Mesendoderm (in vitro differentiated cells): ENCODE data around the gene IPCEF1.

Experiments used
- DNase-seq: peaks from one replicate; pipeline ENCODE4 v3.0.0; 2013
- H2AK5ac ChIP-seq: 2 replicates; pipeline ENCODE4 v1.6.1; 2013; ENCODE audit warnings: low read length, inconsistent platforms
- H2BK120ac ChIP-seq: 2 replicates; pipeline ENCODE4 v1.6.1; 2013; ENCODE audit warnings: low read depth, mild to moderate bottlenecking, low read length, moderate library complexity, mixed read lengths
- H2BK15ac ChIP-seq: replicated peaks from 2 replicates; pipeline ENCODE4 v1.6.1; 2013; ENCODE audit warnings: low read depth, mild to moderate bottlenecking, moderate library complexity
- H2BK5ac ChIP-seq: 2 replicates; pipeline ENCODE4 v1.6.1; 2013; ENCODE audit warnings: low read length, inconsistent platforms
- H3K18ac ChIP-seq: 2 replicates; pipeline ENCODE4 v1.6.1; 2013; ENCODE audit warnings: mild to moderate bottlenecking, low read length, mixed read lengths
- H3K23ac ChIP-seq: one replicate; pipeline ENCODE4 v1.6.1; 2013; ENCODE audit warnings: low read length
- H3K27ac ChIP-seq: 2 replicates; pipeline ENCODE4 v1.5.1; 2013; ENCODE audit warnings: low read depth, mild to moderate bottlenecking, inconsistent platforms, low read length, moderate library complexity
- H3K27me3 ChIP-seq: 2 replicates; pipeline ENCODE4 v1.6.1; 2013; ENCODE audit warnings: low read length, control low read depth, mild to moderate bottlenecking, inconsistent platforms; ENCODE audit not compliant: insufficient read depth, poor library complexity
- H3K36me3 ChIP-seq: 2 replicates; pipeline ENCODE4 v1.6.1; 2013; ENCODE audit warnings: low read length, inconsistent platforms; ENCODE audit not compliant: control insufficient read depth, insufficient read depth
- H3K4ac ChIP-seq: one replicate; pipeline ENCODE4 v1.6.1; 2013; ENCODE audit warnings: low read depth, mild to moderate bottlenecking, low read length, moderate library complexity
- H3K4me1 ChIP-seq: 2 replicates; pipeline ENCODE4 v1.6.1; 2013; ENCODE audit warnings: low read depth, low read length, inconsistent platforms; ENCODE audit not compliant: control insufficient read depth
- H3K4me2 ChIP-seq: 2 replicates; pipeline ENCODE4 v1.6.1; 2013; ENCODE audit warnings: low read length
- H3K4me3 ChIP-seq: 2 replicates; pipeline ENCODE4 v1.5.1; 2013; ENCODE audit warnings: mild to moderate bottlenecking, low read length
- H3K56ac ChIP-seq: one replicate; pipeline ENCODE4 v1.6.1; 2013; ENCODE audit warnings: low read length
- H3K79me1 ChIP-seq: 2 replicates; pipeline ENCODE4 v1.6.1; 2013; ENCODE audit warnings: low read length, inconsistent platforms
- H3K79me2 ChIP-seq: 2 replicates; pipeline ENCODE4 v1.6.1; 2013; ENCODE audit warnings: mild to moderate bottlenecking, low read length; ENCODE audit not compliant: control insufficient read depth, insufficient read depth
- H3K9ac ChIP-seq: 2 replicates; pipeline ENCODE4 v1.6.1; 2013; ENCODE audit warnings: low read length, inconsistent platforms
- H4K5ac ChIP-seq: one replicate; pipeline ENCODE4 v1.6.1; 2013; ENCODE audit warnings: low read length
- H4K8ac ChIP-seq: one replicate; pipeline ENCODE4 v1.6.1; 2013; ENCODE audit warnings: low read depth, mild to moderate bottlenecking, control low read depth, low read length, moderate library complexity
- WGBS: extraction: QIAGEN DNeasy Blood & Tissue Kit; methylation state at CpG from one replicate; pipeline ENCODE4 v1.1.7; 2013; ENCODE audit warnings: low lambda C conversion rate, missing lambda C conversion rate; ENCODE audit not compliant: insufficient coverage; ENCODE audit errors: extremely low coverage; 5-methylcytosine and 5-hydroxymethylcytosine counted together

IPCEF1 gene

GRCh38 chr6:154125421-154125820, 231.2 kb downstream of the IPCEF1 start:
- DNase-seq = no peak
- H3K27me3 ChIP-seq = no peaks in the 10 kb centered on the region
- WGBS = no CpG with 5 or more reads among the region's 2 CpGs

GRCh38 chr6:154123155-154123956, 233.2 kb downstream of the IPCEF1 start:
- H3K79me1 ChIP-seq = no peaks in the 10 kb centered on the region
- H2BK5ac ChIP-seq = no peak overlapping the region
- H4K5ac ChIP-seq = no peak overlapping the region
- WGBS = no CpG with 5 or more reads among the region's 8 CpGs
- no peak overlapping the region for H3K9ac ChIP-seq
- H3K4ac ChIP-seq = no peak overlapping the region
- no peak overlapping the region for H3K27ac ChIP-seq
- no peak overlapping the region for H2BK120ac ChIP-seq
- H3K27me3 ChIP-seq = no peaks in the 10 kb centered on the region
- H3K23ac ChIP-seq = no peak overlapping the region
- no peak overlapping the region for H2AK5ac ChIP-seq
- no peak overlapping the region for H2BK15ac ChIP-seq
- H3K79me2 ChIP-seq = no peaks in the 10 kb centered on the region
- H3K4me2 ChIP-seq = no peak overlapping the region
- H4K8ac ChIP-seq = no peak overlapping the region
- no peak overlapping the region for H3K56ac ChIP-seq
- no peaks in the 10 kb centered on the region for H3K36me3 ChIP-seq
- H3K18ac ChIP-seq = no peak overlapping the region
- no peaks in the 10 kb centered on the region for H3K4me1 ChIP-seq
- no peak overlapping the region for H3K4me3 ChIP-seq
- DNase-seq = no peak

More at GRCh38 chr6:154125421-154125820, 231.2 kb downstream of the IPCEF1 start:
- Histone ChIP-seq H3K27ac (no peak overlapping the region), H3K4me2 (no peak overlapping the region), H3K56ac (no peak overlapping the region), H2BK15ac (no peak overlapping the region), H2AK5ac (no peak overlapping the region), H2BK5ac (no peak overlapping the region), H3K9ac (no peak overlapping the region), H3K4me1 (no peaks in the 10 kb centered on the region), H3K4me3 (no peak overlapping the region), H3K18ac (no peak overlapping the region), H3K23ac (no peak overlapping the region), H3K79me1 (no peaks in the 10 kb centered on the region), H3K36me3 (no peaks in the 10 kb centered on the region), H3K4ac (no peak overlapping the region), H2BK120ac (no peak overlapping the region), H4K8ac (no peak overlapping the region), H3K79me2 (no peaks in the 10 kb centered on the region), H4K5ac (no peak overlapping the region)

- Histone ChIP-seq H3K4me3 (no peak overlapping the region), H4K5ac (no peak overlapping the region), H3K36me3 (no peaks in the 10 kb centered on the region), H3K79me1 (no peaks in the 10 kb centered on the region), H3K23ac (no peak overlapping the region), H2BK15ac (no peak overlapping the region), H3K4me2 (no peak overlapping the region), H2BK120ac (no peak overlapping the region), H3K27me3 (no peaks in the 10 kb centered on the region), H3K4ac (no peak overlapping the region), H3K9ac (no peak overlapping the region), H3K79me2 (no peaks in the 10 kb centered on the region), H3K27ac (no peak overlapping the region), H3K4me1 (no peaks in the 10 kb centered on the region), H2AK5ac (no peak overlapping the region), H3K56ac (no peak overlapping the region), H4K8ac (no peak overlapping the region), H3K18ac (no peak overlapping the region), H2BK5ac (no peak overlapping the region)
- no CpG with 5 or more reads among the region's 2 CpGs for WGBS
- DNase-seq = no peak
Observed at GRCh38 chr6:154122195-154122925, 234.2 kb downstream of the IPCEF1 start.

- H3K79me1 ChIP-seq = no peaks in the 10 kb centered on the region
- no peaks in the 10 kb centered on the region for H3K79me2 ChIP-seq
- DNase-seq = no peak
- no peaks in the 10 kb centered on the region for H3K36me3 ChIP-seq
- no peak overlapping the region for H3K23ac ChIP-seq
- H2BK120ac ChIP-seq = no peak overlapping the region
- no peak overlapping the region for H3K18ac ChIP-seq
- H2BK15ac ChIP-seq = no peak overlapping the region
- H3K27ac ChIP-seq = no peak overlapping the region
- no peaks in the 10 kb centered on the region for H3K4me1 ChIP-seq
- no peak overlapping the region for H2AK5ac ChIP-seq
- no peak overlapping the region for H2BK5ac ChIP-seq
- WGBS = no CpG with 5 or more reads among the region's 4 CpGs
- H3K9ac ChIP-seq = no peak overlapping the region
- H4K8ac ChIP-seq = no peak overlapping the region
- no peaks in the 10 kb centered on the region for H3K27me3 ChIP-seq
- no peak overlapping the region for H3K56ac ChIP-seq
- H3K4me3 ChIP-seq = no peak overlapping the region
- no peak overlapping the region for H3K4ac ChIP-seq
- no peak overlapping the region for H4K5ac ChIP-seq
- no peak overlapping the region for H3K4me2 ChIP-seq
Observed at GRCh38 chr6:154117485-154117884, 239.1 kb downstream of the IPCEF1 start.

GRCh38 chr6:154113392-154113791, 243.2 kb downstream of the IPCEF1 start:
- H3K79me1 ChIP-seq = no peaks in the 10 kb centered on the region
- H3K4me1 ChIP-seq = no peaks in the 10 kb centered on the region
- no peak overlapping the region for H3K27ac ChIP-seq
- H2BK5ac ChIP-seq = no peak overlapping the region
- no peak overlapping the region for H3K18ac ChIP-seq
- no peak overlapping the region for H4K5ac ChIP-seq
- DNase-seq = no peak
- no peaks in the 10 kb centered on the region for H3K36me3 ChIP-seq
- H3K9ac ChIP-seq = no peak overlapping the region
- H3K27me3 ChIP-seq = no peaks in the 10 kb centered on the region
- no peak overlapping the region for H2AK5ac ChIP-seq
- H2BK120ac ChIP-seq = no peak overlapping the region
- H3K4me3 ChIP-seq = no peak overlapping the region
- no peak overlapping the region for H4K8ac ChIP-seq
- no peak overlapping the region for H3K56ac ChIP-seq
- no peak overlapping the region for H2BK15ac ChIP-seq
- H3K23ac ChIP-seq = no peak overlapping the region
- no peak overlapping the region for H3K4ac ChIP-seq
- H3K79me2 ChIP-seq = no peaks in the 10 kb centered on the region
- WGBS = no CpG with 5 or more reads among the region's 3 CpGs
- no peak overlapping the region for H3K4me2 ChIP-seq
